Stimulated activated CD8-positive, alpha-beta memory T cell treated with anti-CD3 and anti-CD28 coated beads, Interleukin-15, amount 100 ng/mL, for 24 hours (primary cell): ENCODE measurements around the gene PPP1R7.

Experiments used
- DNase-seq: peaks from one replicate; pipeline ENCODE4 v3.0.0-alpha.2; 2020; ENCODE audit warnings: low read depth

Gene PPP1R7

GRCh38 chr2:241211276-241211675 is 61.0 kb downstream of the PPP1R7 start:
- DNase-seq = no peak

DNA sequence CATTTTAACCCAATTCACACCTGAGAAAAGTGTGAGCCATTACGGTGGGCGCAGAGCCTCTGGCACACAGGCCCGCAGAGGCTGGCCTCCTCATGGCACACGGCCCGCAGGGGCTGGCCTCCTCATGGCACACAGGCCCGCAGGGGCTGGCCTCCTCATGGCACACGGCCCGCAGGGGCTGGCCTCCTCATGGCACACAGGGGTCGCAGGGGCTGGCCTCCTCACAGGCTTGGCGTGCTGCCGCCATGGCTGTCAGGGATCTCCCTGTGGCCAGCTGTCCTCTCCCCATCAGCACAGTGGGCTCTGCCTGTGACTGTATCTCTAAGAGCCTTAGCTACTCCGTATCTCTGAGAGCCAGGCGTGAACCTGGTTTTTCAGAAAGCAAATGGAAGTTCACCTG is 62.8 kb downstream of the PPP1R7 start:
- no peak for DNase-seq

GRCh38 chr2:241213567-241213966 is 63.3 kb downstream of the PPP1R7 start:
- no peak for DNase-seq

DNA sequence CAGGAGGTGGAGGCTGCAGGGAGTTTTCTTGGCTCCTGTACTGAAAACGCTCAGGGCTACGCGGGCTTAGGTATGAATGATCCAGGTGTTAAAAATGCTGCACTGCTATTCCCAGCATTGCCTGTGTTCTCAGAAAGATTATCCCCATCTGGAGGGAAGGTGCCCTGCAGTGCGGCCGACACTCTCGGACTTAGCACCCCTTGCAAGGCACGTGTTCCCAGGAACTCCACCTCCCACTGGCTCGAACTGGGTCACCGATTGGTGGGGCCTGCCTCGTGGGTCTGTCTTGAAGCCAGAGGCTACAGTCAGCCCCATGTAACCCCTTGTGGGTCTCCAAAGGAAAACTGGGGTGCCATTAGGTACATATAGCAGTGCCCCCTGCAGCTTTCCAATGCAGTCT is 63.9 kb downstream of the PPP1R7 start:
- no peak for DNase-seq

DNA sequence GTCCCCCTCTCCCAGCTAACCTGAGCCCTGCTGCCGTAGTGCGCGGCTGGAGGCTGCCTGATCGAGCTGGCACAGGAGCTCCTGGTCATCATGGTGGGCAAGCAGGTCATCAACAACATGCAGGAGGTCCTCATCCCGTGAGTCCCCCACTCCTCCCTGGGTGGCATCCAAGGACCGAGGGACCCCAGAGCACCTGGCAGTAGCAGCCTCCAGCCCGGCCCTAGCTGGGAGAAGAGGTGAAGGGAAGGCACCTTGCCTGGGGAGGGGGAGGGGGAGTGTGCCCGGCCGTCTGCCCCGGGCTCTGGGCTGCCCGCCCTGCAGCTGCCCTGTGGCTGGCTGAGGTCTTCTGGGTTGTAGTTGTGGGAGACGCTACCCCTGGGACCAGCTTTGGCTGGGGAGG is 64.5 kb downstream of the PPP1R7 start:
- no peak for DNase-seq

- DNase-seq = no peak
Measured at GRCh38 chr2:241215421-241215820, 65.2 kb downstream of the PPP1R7 start.

GRCh38 chr2:241216211-241216761 is 66.0 kb downstream of the PPP1R7 start:
- no peak for DNase-seq

GRCh38 chr2:241217320-241218031 is 67.2 kb downstream of the PPP1R7 start:
- no peak for DNase-seq

DNA sequence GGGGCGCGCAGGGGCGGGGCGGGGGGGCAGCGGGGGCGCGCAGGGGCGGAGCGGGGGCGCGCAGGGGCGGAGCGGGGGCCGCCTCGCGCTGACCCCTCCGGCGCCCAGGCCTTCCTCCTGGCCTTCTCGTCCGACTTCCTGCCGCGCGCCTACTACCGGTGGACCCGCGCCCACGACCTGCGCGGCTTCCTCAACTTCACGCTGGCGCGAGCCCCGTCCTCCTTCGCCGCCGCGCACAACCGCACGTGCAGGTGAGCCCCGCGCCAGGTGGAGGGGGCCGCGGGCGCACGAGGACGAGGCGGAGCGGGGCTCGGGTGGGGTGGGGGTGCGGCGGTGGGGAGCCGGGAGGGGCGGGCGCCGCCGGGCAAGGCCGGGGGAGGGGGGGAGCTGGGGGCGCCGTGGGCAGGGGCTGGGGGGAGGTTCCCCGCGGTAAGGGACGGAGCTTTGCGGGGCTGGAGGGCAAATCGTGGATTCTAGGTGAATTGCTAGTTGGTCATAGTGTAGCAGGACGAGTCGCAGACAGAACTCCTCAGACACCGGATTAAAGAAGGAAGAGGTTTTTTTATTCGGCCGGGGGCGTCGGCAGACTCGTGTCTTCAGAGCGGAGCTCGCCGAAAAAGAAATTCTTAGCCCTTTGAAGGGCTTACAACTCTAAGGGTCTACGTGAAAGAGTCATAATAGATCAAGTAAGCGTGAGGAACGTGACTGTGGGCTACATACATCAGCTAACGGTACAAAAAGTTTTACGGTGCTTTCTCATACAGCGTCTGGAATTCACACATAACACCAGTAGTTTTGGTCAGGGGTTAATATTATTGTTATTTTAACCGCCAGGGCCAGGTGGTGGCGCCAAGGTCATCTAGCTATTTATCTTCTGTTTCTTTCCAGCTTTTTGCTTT is 68.1 kb downstream of the PPP1R7 start:
- no peak for DNase-seq

DNA sequence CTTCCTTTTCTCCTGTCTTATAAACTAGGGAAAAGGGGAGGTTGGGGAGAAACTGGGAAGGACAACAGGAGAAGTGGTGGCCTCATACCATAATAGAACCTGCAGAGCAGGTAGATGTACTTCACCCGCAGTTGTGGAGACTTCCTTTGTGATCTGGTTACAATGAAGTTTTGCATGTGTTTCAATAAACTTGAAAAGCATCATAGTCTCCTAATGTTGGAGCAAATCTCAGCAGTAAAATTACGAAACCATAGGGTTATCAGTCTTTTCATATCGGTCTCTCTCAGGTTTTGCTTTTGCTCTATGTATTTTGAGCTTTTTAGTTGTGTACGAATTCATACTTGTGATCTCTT is 68.7 kb downstream of the PPP1R7 start:
- no peak for DNase-seq

- DNase-seq = no peak
Measured at GRCh38 chr2:241219856-241220356, 69.6 kb downstream of the PPP1R7 start.

GRCh38 chr2:241223211-241224017 is 73.1 kb downstream of the PPP1R7 start:
- DNase-seq = no peak

DNA sequence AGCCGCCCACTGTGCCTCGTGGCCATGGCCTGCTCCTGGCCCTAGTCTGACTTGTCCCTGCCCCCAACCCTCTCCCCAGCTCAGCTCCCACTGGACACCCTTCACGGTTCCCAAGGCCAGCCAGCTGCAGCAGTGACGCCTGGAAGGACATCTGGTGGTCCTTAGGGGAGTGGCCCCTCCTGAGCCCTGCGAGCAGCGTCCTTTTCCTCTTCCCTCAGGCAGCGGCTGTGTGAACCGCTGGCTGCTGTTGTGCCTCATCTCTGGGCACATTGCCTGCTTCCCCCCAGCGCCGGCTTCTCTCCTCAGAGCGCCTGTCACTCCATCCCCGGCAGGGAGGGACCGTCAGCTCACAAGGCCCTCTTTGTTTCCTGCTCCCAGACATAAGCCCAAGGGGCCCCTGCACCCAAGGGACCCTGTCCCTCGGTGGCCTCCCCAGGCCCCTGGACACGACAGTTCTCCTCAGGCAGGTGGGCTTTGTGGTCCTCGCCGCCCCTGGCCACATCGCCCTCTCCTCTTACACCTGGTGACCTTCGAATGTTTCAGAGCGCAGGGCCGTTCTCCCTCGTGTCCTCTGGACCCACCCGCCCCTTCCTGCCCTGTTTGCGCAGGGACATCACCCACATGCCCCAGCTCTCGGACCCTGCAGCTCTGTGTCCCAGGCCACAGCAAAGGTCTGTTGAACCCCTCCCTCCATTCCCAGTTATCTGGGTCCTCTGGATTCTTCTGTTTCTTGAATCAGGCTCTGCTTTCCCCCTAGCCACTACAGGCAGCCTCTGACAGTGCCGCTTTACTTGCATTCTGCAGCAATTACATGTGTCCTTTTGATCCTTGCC is 74.0 kb downstream of the PPP1R7 start:
- no peak for DNase-seq

GRCh38 chr2:241224851-241225438 is 74.7 kb downstream of the PPP1R7 start:
- no peak for DNase-seq

- DNase-seq = no peak
Measured at GRCh38 chr2:241225545-241225944, 75.3 kb downstream of the PPP1R7 start.

GRCh38 chr2:241225983-241226382 is 75.7 kb downstream of the PPP1R7 start:
- DNase-seq = no peak

GRCh38 chr2:241226723-241227572 is 76.7 kb downstream of the PPP1R7 start:
- DNase-seq = no peak

DNA sequence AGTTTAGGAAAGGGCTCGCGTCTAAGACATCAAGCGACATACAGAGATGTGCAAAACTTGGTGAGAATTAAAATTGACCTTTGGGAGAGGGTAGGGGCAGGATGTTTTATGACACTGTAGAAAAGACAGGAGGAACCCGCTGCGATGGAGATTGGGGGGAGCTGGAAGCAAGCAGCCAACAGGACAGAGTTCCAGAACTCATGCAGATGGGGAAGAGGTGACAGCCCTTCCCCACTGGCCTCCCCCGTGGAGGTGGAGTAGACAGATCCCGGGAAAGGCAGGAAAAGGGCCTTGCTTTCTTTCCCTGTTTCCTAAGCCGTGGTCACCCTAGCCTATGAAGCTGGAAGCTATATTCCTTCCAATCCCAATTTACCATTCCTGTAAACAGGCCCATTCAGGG is 77.3 kb downstream of the PPP1R7 start:
- no peak for DNase-seq

DNA sequence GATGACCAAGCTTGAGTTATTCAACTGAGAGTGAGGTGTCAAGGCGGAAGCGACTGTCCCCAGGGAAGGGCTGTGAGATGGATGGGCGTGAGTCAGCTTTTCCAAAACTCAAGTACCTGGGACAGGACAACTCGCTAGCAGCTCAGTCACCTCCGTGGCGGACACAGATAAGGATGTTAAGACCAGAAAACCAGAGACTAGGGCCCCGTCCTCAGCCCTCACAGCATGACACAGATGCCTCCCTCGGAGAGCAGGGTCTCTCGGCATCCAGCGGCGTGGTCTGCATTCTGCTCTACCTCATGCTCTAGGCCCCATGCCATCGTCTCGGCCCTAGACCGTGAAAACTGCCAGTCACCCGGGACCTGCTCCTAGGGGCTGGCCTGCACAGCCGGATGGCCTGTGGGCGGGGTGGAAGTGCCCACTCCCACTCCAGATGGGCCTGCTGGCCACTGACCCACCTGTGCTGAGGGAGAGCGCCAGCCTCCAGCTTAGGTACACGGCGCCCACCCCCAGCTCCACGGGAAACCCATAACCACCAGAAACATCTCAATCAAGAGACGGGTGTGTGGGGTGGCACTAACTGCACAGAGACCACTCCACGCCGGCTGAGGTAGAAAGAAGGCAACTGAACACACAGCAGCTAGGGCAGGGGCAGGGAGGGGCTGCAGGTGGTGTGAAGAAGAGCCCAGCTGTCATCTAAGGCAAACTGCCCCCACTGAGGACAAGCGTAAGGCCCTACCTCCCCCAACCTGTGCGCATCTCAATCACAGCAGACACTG is 78.0 kb downstream of the PPP1R7 start:
- DNase-seq = no peak
